Erythroblast (primary cell): ENCODE measurements around the gene SYT13.

Experiments
- DNase-seq, 2 experiments: peaks; one replicate each; lab custom pipeline; 2025; lab: John Stamatoyannopoulos, UW
- GATA1 ChIP-seq: IDR thresholded peaks from 2 replicates; pipeline ENCODE4 v1.6.1; 2011; ENCODE audit warnings: low read depth, mild to moderate bottlenecking, control low read depth, low read length, moderate library complexity
- POLR2A ChIP-seq: IDR thresholded peaks from 2 replicates; pipeline ENCODE4 v1.6.1; 2011; ENCODE audit warnings: mild to moderate bottlenecking, low read length

SYT13 gene

GRCh38 chr11:45217991-45218390, 68.2 kb downstream of the SYT13 start:
- no peak for DNase-seq

GRCh38 chr11:45216901-45217300, 69.2 kb downstream of the SYT13 start:
- no peak for TF ChIP-seq POLR2A
- no peak for TF ChIP-seq GATA1

More at GRCh38 chr11:45217991-45218390, 68.2 kb downstream of the SYT13 start:
- TF ChIP-seq POLR2A (no peak), GATA1 (no peak)

GRCh38 chr11:45216031-45216430, 70.1 kb downstream of the SYT13 start:
- DNase-seq: no peak
- TF ChIP-seq POLR2A (no peak), GATA1 (no peak)

More at GRCh38 chr11:45216901-45217300, 69.2 kb downstream of the SYT13 start:
- no peak for DNase-seq

- TF ChIP-seq GATA1 (no peak), POLR2A (no peak)
- DNase-seq: no peak
These were observed 70.9 kb downstream of the SYT13 start for GRCh38 chr11:45215098-45215865.

- DNase-seq: no peak
- TF ChIP-seq GATA1 (no peak), POLR2A (no peak)
These were observed 72.4 kb downstream of the SYT13 start for GRCh38 chr11:45213717-45214116.

GRCh38 chr11:45213316-45213665, 72.8 kb downstream of the SYT13 start:
- TF ChIP-seq POLR2A: no peak
- no peak for TF ChIP-seq GATA1
- no peak for DNase-seq

- DNase-seq: peak; percentile 16 to 18
- TF ChIP-seq POLR2A (no peak), GATA1 (no peak)
These were observed 73.4 kb downstream of the SYT13 start for GRCh38 chr11:45212566-45213315.

GRCh38 chr11:45211732-45212131, 74.4 kb downstream of the SYT13 start:
- no peak for TF ChIP-seq POLR2A
- TF ChIP-seq GATA1: no peak

GRCh38 chr11:45210846-45211245, 75.3 kb downstream of the SYT13 start:
- TF ChIP-seq POLR2A: no peak
- no peak for TF ChIP-seq GATA1
- no peak for DNase-seq

More at GRCh38 chr11:45211732-45212131, 74.4 kb downstream of the SYT13 start:
- DNase-seq: no peak

GRCh38 chr11:45209891-45210699, 76.0 kb downstream of the SYT13 start:
- TF ChIP-seq GATA1 (no peak), POLR2A (no peak)
- no peak for DNase-seq

- TF ChIP-seq GATA1 (no peak), POLR2A (no peak)
- DNase-seq: no peak
These were observed 76.9 kb downstream of the SYT13 start for GRCh38 chr11:45209000-45209879.

GRCh38 chr11:45208135-45208534, 78.0 kb downstream of the SYT13 start:
- no peak for DNase-seq
- TF ChIP-seq POLR2A (no peak), GATA1 (no peak)
